Brain microvascular endothelial cell (primary cell): ENCODE data around the gene PERCC1.

Experiments used
- DNase-seq: peaks from one replicate; pipeline ENCODE4 v3.0.0-alpha.2; 2020
- H3K27ac ChIP-seq: fragments of 250-450 bp; sonication (Bioruptor Pico); 2 replicates; pipeline ENCODE4 v1.5.1; 2020; ENCODE audit warnings: mild to moderate bottlenecking, moderate library complexity
- H3K27me3 ChIP-seq: fragments of 250-450 bp; sonication (Bioruptor Pico); replicated peaks from 2 replicates; pipeline ENCODE4 v1.5.1; 2020; ENCODE audit warnings: mild to moderate bottlenecking
- H3K36me3 ChIP-seq: fragments of 250-450 bp; sonication (Bioruptor Pico); replicated peaks from 2 replicates; pipeline ENCODE4 v1.5.1; 2020; ENCODE audit warnings: mild to moderate bottlenecking
- H3K4me3 ChIP-seq: 2 replicates; pipeline ENCODE4 v1.5.1; 2011; ENCODE audit warnings: low read depth, mild to moderate bottlenecking, control low read depth, low read length, moderate library complexity
- in situ Hi-C: cut with HindIII; loops from 2 replicates; pipeline ENCODE4 v1.10.0; 2017; ENCODE audit warnings: low sequenced_read_pairs, low pct_ligation_motif_present
- TF ChIP-seq, protein P1 (sequence below): IDR thresholded peaks from 2 replicates; pipeline ENCODE4 v1.5.1; 2011; ENCODE audit warnings: low read depth, mild to moderate bottlenecking, moderate library complexity, low read length, control low read depth, inconsistent platforms; ENCODE audit errors: missing control alignments

The PERCC1 gene

DNA sequence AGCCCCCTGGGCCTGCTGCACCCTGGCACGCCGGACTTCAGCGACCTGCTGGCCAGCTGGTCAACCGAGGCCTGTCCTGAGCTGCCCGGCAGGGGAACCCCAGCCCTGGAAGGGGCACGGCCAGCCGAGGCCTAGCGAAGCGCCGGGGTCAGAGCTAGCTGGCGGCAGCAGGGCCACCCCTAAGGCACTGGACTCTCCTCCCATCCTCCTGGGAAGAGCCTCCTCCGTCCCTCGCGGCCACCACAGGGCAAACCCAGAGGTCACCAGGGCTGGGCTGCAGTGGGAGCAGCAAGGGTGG, 2.3 kb downstream of the PERCC1 start:
- Histone ChIP-seq H3K27ac (no peak overlapping the region), H3K36me3 (no peaks in the 10 kb centered on the region), H3K4me3 (no peak overlapping the region), H3K27me3 (peaks cover 7% of the 10 kb centered on the region)
- TF ChIP-seq, protein P1, sequence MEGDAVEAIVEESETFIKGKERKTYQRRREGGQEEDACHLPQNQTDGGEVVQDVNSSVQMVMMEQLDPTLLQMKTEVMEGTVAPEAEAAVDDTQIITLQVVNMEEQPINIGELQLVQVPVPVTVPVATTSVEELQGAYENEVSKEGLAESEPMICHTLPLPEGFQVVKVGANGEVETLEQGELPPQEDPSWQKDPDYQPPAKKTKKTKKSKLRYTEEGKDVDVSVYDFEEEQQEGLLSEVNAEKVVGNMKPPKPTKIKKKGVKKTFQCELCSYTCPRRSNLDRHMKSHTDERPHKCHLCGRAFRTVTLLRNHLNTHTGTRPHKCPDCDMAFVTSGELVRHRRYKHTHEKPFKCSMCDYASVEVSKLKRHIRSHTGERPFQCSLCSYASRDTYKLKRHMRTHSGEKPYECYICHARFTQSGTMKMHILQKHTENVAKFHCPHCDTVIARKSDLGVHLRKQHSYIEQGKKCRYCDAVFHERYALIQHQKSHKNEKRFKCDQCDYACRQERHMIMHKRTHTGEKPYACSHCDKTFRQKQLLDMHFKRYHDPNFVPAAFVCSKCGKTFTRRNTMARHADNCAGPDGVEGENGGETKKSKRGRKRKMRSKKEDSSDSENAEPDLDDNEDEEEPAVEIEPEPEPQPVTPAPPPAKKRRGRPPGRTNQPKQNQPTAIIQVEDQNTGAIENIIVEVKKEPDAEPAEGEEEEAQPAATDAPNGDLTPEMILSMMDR = no peak
- in situ Hi-C loops = no loop called here
- no peak for DNase-seq

DNA sequence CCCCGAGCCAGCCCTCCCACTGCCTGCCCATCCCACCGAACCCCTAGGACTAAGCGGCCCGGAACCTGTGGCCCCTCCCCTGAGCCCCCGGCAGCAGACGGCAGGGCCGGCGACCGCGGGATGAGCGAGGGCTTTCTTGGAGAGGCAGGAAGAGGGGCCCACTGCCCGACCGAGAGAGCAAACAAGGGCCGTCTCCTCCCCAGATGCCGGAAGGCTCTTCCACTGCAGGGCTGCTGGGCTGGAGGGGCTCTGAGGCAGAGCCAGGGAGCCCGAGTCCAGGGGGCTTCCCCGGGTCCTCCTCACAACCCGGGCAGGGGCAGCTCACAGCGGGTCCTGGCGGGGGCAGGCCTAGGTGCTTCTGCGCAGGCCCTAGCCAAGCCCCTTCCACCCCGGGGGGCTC, 2.9 kb downstream of the PERCC1 start:
- Histone ChIP-seq H3K27ac (no peak overlapping the region), H3K27me3 (peaks cover 7% of the 10 kb centered on the region), H3K4me3 (no peak overlapping the region), H3K36me3 (no peaks in the 10 kb centered on the region)
- DNase-seq = no peak
- TF ChIP-seq, protein P1 = no peak
- in situ Hi-C loops = no loop called here

DNA sequence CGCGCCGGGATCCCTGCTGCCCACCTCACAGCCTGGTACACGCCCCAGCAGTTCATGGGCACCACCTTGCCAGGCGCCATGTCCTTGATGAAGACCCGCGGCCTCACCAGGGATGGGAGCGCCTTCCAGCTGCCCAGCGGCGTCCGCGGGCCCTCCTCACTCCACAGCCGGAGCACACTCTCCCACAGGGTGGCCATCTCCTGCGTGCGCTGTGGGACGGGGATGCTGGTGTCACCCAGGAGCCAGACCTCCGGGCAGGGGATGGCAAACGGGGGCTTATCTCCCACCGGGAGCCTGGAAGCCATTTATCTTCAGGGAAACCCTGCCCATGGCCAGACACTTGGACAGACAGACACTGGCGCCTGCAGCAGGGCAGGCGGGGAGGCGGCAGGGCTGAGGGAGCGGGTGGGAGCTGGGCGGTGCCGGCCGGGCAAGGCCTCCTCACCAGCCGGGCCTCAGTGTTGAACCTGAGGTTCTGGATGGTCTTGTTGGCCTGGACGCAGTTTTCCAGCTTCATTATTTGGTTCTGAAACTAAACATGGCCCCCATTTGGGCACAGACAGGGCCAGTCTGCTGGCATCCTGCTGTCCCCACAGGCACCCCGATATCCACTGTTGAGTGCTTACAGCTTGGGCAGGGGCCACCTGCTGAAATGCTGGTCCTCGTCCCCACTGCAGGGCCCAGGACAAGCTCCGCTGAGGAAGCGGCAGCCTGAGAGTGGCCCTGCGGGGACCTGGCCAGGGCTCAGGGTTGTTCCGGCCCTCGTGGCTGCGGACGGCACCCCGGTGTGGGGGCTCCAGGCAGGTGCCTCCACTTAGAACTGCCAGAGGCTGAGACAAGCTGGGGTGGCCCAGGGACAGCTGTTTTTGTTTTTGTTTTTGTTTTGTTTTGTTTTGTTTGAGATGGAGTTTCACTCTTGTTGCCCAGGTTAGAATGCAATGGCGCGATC, 4.0 kb downstream of the PERCC1 start:
- in situ Hi-C loops = no loop called here
- peaks cover 7% of the 10 kb centered on the region for H3K27me3 ChIP-seq
- DNase-seq = no peak
- no peaks in the 10 kb centered on the region for H3K36me3 ChIP-seq
- no peak overlapping the region for H3K27ac ChIP-seq
- H3K4me3 ChIP-seq = no peak overlapping the region
- TF ChIP-seq, protein P1 = no peak

DNA sequence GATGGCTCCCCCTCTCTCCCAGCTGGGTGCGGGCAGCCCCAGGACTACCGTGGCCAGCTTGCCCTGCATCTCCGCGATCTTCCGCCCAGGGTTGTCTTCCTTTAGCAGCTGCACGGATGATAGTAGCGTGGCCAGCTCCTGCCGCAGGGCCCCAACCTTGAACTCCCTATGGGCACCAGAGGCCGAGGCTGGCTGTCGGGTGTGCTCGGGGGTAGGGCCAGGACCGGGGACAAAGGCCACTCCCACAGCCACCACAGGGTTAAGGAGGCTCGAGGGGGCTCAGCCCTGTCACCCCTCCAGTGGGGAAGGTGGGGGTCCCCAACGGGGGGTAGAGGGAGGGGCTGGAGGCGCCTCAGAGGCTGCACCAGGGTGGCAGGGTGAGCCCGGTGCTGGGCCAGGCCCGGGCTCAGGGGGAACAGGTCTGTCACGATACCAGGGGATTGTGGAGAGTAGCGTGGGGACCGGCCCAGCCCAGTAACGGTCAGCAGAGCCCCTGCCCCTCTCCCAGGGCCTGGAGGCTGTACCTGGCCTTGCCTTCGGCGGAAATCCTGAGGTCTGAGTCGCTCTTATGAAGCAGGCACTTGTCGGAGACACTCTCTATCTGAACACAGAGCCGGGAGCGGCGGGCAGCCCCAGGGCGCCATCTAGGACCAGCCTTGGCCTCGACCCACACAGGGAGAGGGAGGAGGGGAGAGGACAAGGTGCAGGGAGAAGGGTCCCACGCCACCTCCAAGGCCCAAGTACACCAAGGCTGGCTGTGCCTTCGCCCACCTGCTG, 5.2 kb downstream of the PERCC1 start:
- Histone ChIP-seq H3K36me3 (no peaks in the 10 kb centered on the region), H3K27me3 (peaks cover 7% of the 10 kb centered on the region), H3K4me3 (no peak overlapping the region), H3K27ac (no peak overlapping the region)
- in situ Hi-C loops = no loop called here
- TF ChIP-seq, protein P1 = no peak
- DNase-seq = no peak

DNA sequence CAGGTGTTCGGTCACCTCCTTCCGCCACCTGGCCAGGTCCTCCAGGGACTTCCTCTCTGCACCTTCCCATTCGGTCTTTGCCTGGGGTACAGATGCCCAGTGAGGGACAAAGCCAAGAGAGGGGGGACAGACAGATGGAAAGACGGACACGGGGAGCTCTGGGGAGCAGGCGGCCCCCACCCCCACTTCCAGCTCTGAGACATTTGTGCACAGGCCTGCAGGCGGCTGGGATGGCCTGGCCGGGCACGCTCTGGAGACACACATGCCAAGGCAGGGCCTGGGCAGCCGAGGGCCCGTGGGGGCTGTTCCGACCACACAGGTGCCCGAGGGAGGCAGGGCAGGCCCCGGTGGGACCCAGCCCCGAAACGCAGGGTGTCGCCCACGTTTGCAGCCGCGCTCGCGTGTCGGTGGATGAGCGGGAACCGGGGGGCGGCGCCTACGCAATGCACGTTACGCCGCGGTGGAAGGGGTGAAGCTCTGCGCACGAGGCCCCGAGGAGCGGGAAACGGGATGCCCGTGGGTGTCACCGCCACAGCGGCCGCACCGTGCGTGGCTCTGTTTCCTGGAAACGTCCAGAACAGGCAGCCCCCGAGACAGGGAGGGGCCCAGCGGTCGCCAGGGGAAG, 6.0 kb downstream of the PERCC1 start:
- TF ChIP-seq, protein P1 = no peak
- Histone ChIP-seq H3K27ac (no peak overlapping the region), H3K4me3 (no peak overlapping the region), H3K27me3 (peaks cover 7% of the 10 kb centered on the region), H3K36me3 (no peaks in the 10 kb centered on the region)
- in situ Hi-C loops = no loop called here
- DNase-seq = no peak
